Gastroesophageal sphincter (tissue), 4 donors: ENCODE data around the gene STK24. TPM values are rescaled to one million over a fixed set of nuclear protein-coding genes. Genes with fewer than 3 reads are reported as not detected.

Source experiments
- ATAC-seq: fragments of 150-250 bp; one replicate; pipeline ENCODE4 v1.9.1; 2016; ENCODE audit warnings: mild to moderate bottlenecking, moderate library complexity
- H3K27ac ChIP-seq, 4 donors: fragments of 200-600 bp; sonication (generic) in 3 of 4; 1 replicate in 3 of 4; 2 replicates in 1 of 4; pipeline ENCODE4 v1.5.1; 2016 to 2019
- H3K27me3 ChIP-seq: fragments of 200-600 bp; sonication (generic); one replicate; pipeline ENCODE4 v1.5.1; 2019
- H3K36me3 ChIP-seq, 2 donors: fragments of 200-600 bp; sonication (generic); one replicate each; pipeline ENCODE4 v1.5.1; 2019; ENCODE audit warnings: control low read depth in 1 of 2
- H3K4me1 ChIP-seq, 3 donors: fragments of 200-600 bp; sonication (generic); 1 replicate in 2 of 3; 2 replicates in 1 of 3; pipeline ENCODE4 v1.5.1; 2016 to 2019; ENCODE audit warnings: control low read depth in 2 of 3
- H3K4me3 ChIP-seq, 2 donors: fragments of 200-600 bp; sonication (generic); one replicate each; pipeline ENCODE4 v1.5.1; 2019; ENCODE audit warnings: mild to moderate bottlenecking in 1 of 2, moderate library complexity in 1 of 2
- H3K9me3 ChIP-seq, 3 donors: fragments of 200-600 bp; sonication (generic); one replicate each; pipeline ENCODE4 v1.5.1; 2017 to 2019; ENCODE audit warnings: control low read depth in 2 of 3
- CTCF ChIP-seq, 4 experiments: fragments of 200-600 bp in 2 of 4; fragments of 450-650 bp in 2 of 4; sonication (generic) in 1 of 4; IDR thresholded peaks; one replicate each; pipeline ENCODE4 v1.5.1; 2017 to 2019; ENCODE audit warnings: antibody characterized with exemption in 4 of 4, mild to moderate bottlenecking in 2 of 4, moderate library complexity in 2 of 4
- EP300 ChIP-seq: sonication (generic); formaldehyde crosslinking; IDR thresholded peaks from one replicate; pipeline ENCODE4 v1.6.1; 2017; ENCODE audit warnings: antibody characterized with exemption, mild to moderate bottlenecking
- POLR2A ChIP-seq, 2 donors: fragments of 450-650 bp; IDR thresholded peaks; one replicate each; pipeline ENCODE4 v1.6.1; 2017; ENCODE audit warnings: antibody characterized with exemption in 2 of 2, mild to moderate bottlenecking in 2 of 2, moderate library complexity in 1 of 2
- POLR2AphosphoS5 ChIP-seq: sonication (generic); formaldehyde crosslinking; IDR thresholded peaks from one replicate; pipeline ENCODE4 v1.6.1; 2017; ENCODE audit warnings: antibody characterized with exemption
- WGBS, 2 donors: methylation state at CpG; one replicate each; pipeline ENCODE4 v1.1.5; 2018; ENCODE audit warnings: low coverage in 1 of 2; 5-methylcytosine and 5-hydroxymethylcytosine counted together
- total RNA-seq, 4 donors: library from RNA; depleted of rRNA; stranded (reverse); fragments of >200 nt; gene quantifications; one replicate each; pipeline ENCODE4 v1.1.0, GENCODE V29; 2016

Gene STK24
- total RNA-seq, 4 donors from 2014 or later, result 60.2 to 157 (median 102) TPM

- WGBS, 2 donors, result 3 to 20% methylated on average over 4 to 5 of the region's 5 CpGs
- ATAC-seq, result peak; percentile 6
- Histone ChIP-seq H3K27ac (peak overlapping the region; percentile 5 to 86 (median 72)), H3K4me3 (no peak overlapping the region), H3K4me1 (peaks cover 9 to 89% (median 60%) of the 10 kb centered on the region in 3 donors), H3K27me3 (no peaks in the 10 kb centered on the region), H3K9me3 (no peaks in the 10 kb centered on the region), H3K36me3 (no peaks in the 10 kb centered on the region)
- TF ChIP-seq EP300 (no peak), POLR2A (IDR thresholded peaks at IDR 0.05) (no peak), POLR2AphosphoS5 (no peak), CTCF (IDR thresholded peaks at IDR 0.05) (no peak)
These were observed 69.6 kb downstream of the STK24 start for GRCh38 chr13:98507282-98507797.

- no peaks in the 10 kb centered on the region for H3K27me3 ChIP-seq
- H3K36me3 ChIP-seq, result no peaks in the 10 kb centered on the region
- ATAC-seq, result no peak
- H3K4me3 ChIP-seq, result no peak overlapping the region
- H3K9me3 ChIP-seq, result no peaks in the 10 kb centered on the region
- 68 to 79% methylated on average over 11 to 15 of the region's 16 CpGs for WGBS, 2 donors
- no peak for TF ChIP-seq POLR2A (IDR thresholded peaks at IDR 0.05)
- TF ChIP-seq POLR2AphosphoS5, result no peak
- no peak for TF ChIP-seq CTCF (IDR thresholded peaks at IDR 0.05)
- no peak for TF ChIP-seq EP300
- H3K4me1 ChIP-seq, result peaks cover 9 to 89% (median 61%) of the 10 kb centered on the region in 3 donors
- H3K27ac ChIP-seq, result peak overlapping the region; percentile 5 to 86 (median 72)
These were observed 70.1 kb downstream of the STK24 start for GRCh38 chr13:98506728-98507230.

DNA sequence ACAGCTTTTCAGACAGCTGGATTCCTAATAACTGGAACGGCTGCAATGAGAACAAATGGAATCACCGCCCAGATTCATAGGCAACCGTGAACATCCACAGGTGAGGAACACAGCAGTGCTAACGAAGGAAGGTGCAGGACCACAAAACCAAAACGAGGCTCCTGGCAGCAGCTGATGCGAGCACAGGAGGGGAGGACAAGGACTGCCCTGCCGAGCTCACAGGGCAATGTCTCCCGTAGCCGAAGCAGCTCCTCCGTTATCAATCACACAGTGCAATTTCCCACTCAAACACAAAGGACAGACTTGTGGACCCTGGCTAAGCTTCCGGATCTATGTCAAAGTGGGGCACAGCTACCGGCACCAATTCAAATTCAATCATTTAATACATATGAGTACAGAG, 70.6 kb downstream of the STK24 start:
- H3K27me3 ChIP-seq, result no peaks in the 10 kb centered on the region
- TF ChIP-seq POLR2A (IDR thresholded peaks at IDR 0.05), result no peak
- TF ChIP-seq CTCF (IDR thresholded peaks at IDR 0.05), result no peak
- TF ChIP-seq POLR2AphosphoS5, result no peak
- no peak for TF ChIP-seq EP300
- 81% methylated on average over 9 of the region's 12 CpGs; no CpG with 5 or more reads in 1 of the 2 donors for WGBS, 2 donors
- ATAC-seq, result no peak
- H3K36me3 ChIP-seq, result no peaks in the 10 kb centered on the region
- H3K4me3 ChIP-seq, result no peak overlapping the region
- H3K27ac ChIP-seq, result peak overlapping the region in 3 of 4 donors; percentile 68 to 86 (median 76)
- peaks cover 9 to 91% (median 61%) of the 10 kb centered on the region in 3 donors for H3K4me1 ChIP-seq
- no peaks in the 10 kb centered on the region for H3K9me3 ChIP-seq

DNA sequence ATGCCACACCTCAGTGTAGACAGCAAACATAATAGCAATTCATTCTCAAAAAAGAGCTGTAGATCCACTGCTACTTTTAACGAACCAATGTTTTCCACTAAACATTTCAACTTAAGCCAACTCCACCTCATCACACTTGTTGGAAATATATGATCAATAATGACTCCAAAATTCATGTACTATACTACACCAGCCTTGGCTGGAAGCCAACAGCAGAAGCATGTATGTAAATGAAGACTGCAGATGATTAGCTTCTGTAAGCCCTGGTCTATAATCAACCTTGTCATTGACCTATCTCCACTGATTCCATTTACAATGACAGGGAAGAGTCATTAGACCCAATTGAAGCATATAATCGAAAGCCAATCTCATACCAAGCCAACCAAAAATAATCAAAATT, 71.7 kb downstream of the STK24 start:
- WGBS, 2 donors, result 87 to 94% methylated on average over 2 of the region's 2 CpGs

More for the DNA sequence above, 71.7 kb downstream of the STK24 start:
- H3K9me3 ChIP-seq, result no peaks in the 10 kb centered on the region
- peaks cover 9 to 99% (median 61%) of the 10 kb centered on the region in 3 donors for H3K4me1 ChIP-seq
- no peak for ATAC-seq
- no peaks in the 10 kb centered on the region for H3K36me3 ChIP-seq
- no peaks in the 10 kb centered on the region for H3K27me3 ChIP-seq
- H3K4me3 ChIP-seq, result no peak overlapping the region
- TF ChIP-seq POLR2A (IDR thresholded peaks at IDR 0.05) (no peak), POLR2AphosphoS5 (no peak), EP300 (no peak), CTCF (IDR thresholded peaks at IDR 0.05) (no peak)
- peak overlapping the region in 1 of 4 donors; percentile 86 for H3K27ac ChIP-seq
